ENCODE results near the gene DMD. TPM values are rescaled to one million over a fixed set of nuclear protein-coding genes. Genes with fewer than 3 reads are reported as not detected.

Gene DMD
- total and polyA plus RNA-seq, 4 experiments from 2014 or later: 0.18 to 0.55 (median 0.19) TPM; not detected in 1

- H3K27ac Mint-ChIP-seq: no peak overlapping the region
- H3K36me3 Mint-ChIP-seq: no peaks in the 10 kb centered on the region
- Histone ChIP-seq H3K27me3 (ENCODE audit: insufficient read depth, low read length) (no peaks in the 10 kb centered on the region), H3K4me3 (ENCODE audit: low read length in 2 of 2) (no peak overlapping the region), H3K4me1 (ENCODE audit: insufficient read depth, low read length) (no peaks in the 10 kb centered on the region), H3K9me3 (ENCODE audit: control insufficient read depth in 1 of 2, low read length in 2 of 2) (no peaks in the 10 kb centered on the region), H3K27ac (ENCODE audit: low read depth, low read length) (no peak overlapping the region), H3K36me3 (ENCODE audit: insufficient read depth, low read length) (no peaks in the 10 kb centered on the region)
- H3K27me3 Mint-ChIP-seq: no peaks in the 10 kb centered on the region
- ChIA-PET POLR2A (ENCODE audit: partially characterized antibody) (no interaction called here), CTCF (ENCODE audit: partially characterized antibody) (no interaction called here)
- intact Hi-C loops (cut with micrococcal nuclease): no loop called here
- no peak overlapping the region for H3K4me3 Mint-ChIP-seq
- H3K4me1 Mint-ChIP-seq: no peaks in the 10 kb centered on the region
- no peak for DNase-seq
- peaks cover 0 to 4% (median 0%) of the 10 kb centered on the region in 8 donors for H3K9me3 Mint-ChIP-seq
Measured at GRCh38 chrX:32520789-32521188, 690.6 kb downstream of the DMD start.

- Mint-ChIP-seq H3K36me3 (no peaks in the 10 kb centered on the region), H3K4me1 (peaks cover 0 to 3% (median 0%) of the 10 kb centered on the region in 4 donors), H3K27ac (no peak overlapping the region), H3K27me3 (no peaks in the 10 kb centered on the region), H3K4me3 (no peak overlapping the region), H3K9me3 (peaks cover 0 to 1% (median 0%) of the 10 kb centered on the region in 8 donors)
- CTCF ChIA-PET (ENCODE audit: partially characterized antibody): no interaction called here
- POLR2A ChIA-PET (ENCODE audit: partially characterized antibody): no interaction called here
- Histone ChIP-seq H3K27me3 (ENCODE audit: insufficient read depth, low read length) (no peaks in the 10 kb centered on the region), H3K9me3 (ENCODE audit: control insufficient read depth in 1 of 2, low read length in 2 of 2) (no peaks in the 10 kb centered on the region), H3K4me1 (ENCODE audit: insufficient read depth, low read length) (no peaks in the 10 kb centered on the region), H3K27ac (ENCODE audit: low read depth, low read length) (no peak overlapping the region), H3K36me3 (ENCODE audit: insufficient read depth, low read length) (no peaks in the 10 kb centered on the region), H3K4me3 (ENCODE audit: low read length in 2 of 2) (no peak overlapping the region)
- intact Hi-C loops (cut with micrococcal nuclease): no loop called here
- no peak for DNase-seq
Measured at GRCh38 chrX:32514986-32515385, 696.4 kb downstream of the DMD start.

- no peak for DNase-seq
- H3K4me1 ChIP-seq (ENCODE audit: insufficient read depth, low read length): no peaks in the 10 kb centered on the region
- Mint-ChIP-seq H3K9me3 (no peaks in the 10 kb centered on the region), H3K4me3 (no peak overlapping the region), H3K27me3 (no peaks in the 10 kb centered on the region), H3K36me3 (no peaks in the 10 kb centered on the region), H3K4me1 (no peaks in the 10 kb centered on the region), H3K27ac (no peak overlapping the region)
- ChIA-PET POLR2A (ENCODE audit: partially characterized antibody) (no interaction called here), CTCF (ENCODE audit: partially characterized antibody) (no interaction called here)
- H3K9me3 ChIP-seq (ENCODE audit: control insufficient read depth in 1 of 2, low read length in 2 of 2): no peaks in the 10 kb centered on the region
- no peak overlapping the region for H3K27ac ChIP-seq (ENCODE audit: low read depth, low read length)
- intact Hi-C loops (cut with micrococcal nuclease): no loop called here
- no peak overlapping the region for H3K4me3 ChIP-seq (ENCODE audit: low read length in 2 of 2)
- H3K36me3 ChIP-seq (ENCODE audit: insufficient read depth, low read length): no peaks in the 10 kb centered on the region
- H3K27me3 ChIP-seq (ENCODE audit: insufficient read depth, low read length): no peaks in the 10 kb centered on the region
Measured at GRCh38 chrX:32501606-32502005, 709.7 kb downstream of the DMD start.

- intact Hi-C loops (cut with micrococcal nuclease): no loop called here
- H3K4me1 Mint-ChIP-seq: no peaks in the 10 kb centered on the region
- no peak overlapping the region for H3K27ac Mint-ChIP-seq
- H3K36me3 Mint-ChIP-seq: no peaks in the 10 kb centered on the region
- H3K9me3 Mint-ChIP-seq: no peaks in the 10 kb centered on the region
- ChIA-PET CTCF (ENCODE audit: partially characterized antibody) (no interaction called here), POLR2A (ENCODE audit: partially characterized antibody) (no interaction called here)
- H3K27me3 Mint-ChIP-seq: no peaks in the 10 kb centered on the region
- Histone ChIP-seq H3K4me1 (ENCODE audit: insufficient read depth, low read length) (no peaks in the 10 kb centered on the region), H3K36me3 (ENCODE audit: insufficient read depth, low read length) (no peaks in the 10 kb centered on the region), H3K27me3 (ENCODE audit: insufficient read depth, low read length) (no peaks in the 10 kb centered on the region), H3K4me3 (ENCODE audit: low read length in 2 of 2) (no peak overlapping the region), H3K27ac (ENCODE audit: low read depth, low read length) (no peak overlapping the region), H3K9me3 (ENCODE audit: control insufficient read depth in 1 of 2, low read length in 2 of 2) (no peaks in the 10 kb centered on the region)
- DNase-seq: no peak
- H3K4me3 Mint-ChIP-seq: no peak overlapping the region
Measured at GRCh38 chrX:32496671-32497070, 714.7 kb downstream of the DMD start.

GRCh38 chrX:32495855-32496254 lies 715.5 kb downstream of the DMD start:
- CTCF ChIA-PET (ENCODE audit: partially characterized antibody): no interaction called here
- Histone ChIP-seq H3K27me3 (ENCODE audit: insufficient read depth, low read length) (no peaks in the 10 kb centered on the region), H3K4me3 (ENCODE audit: low read length in 2 of 2) (no peak overlapping the region), H3K27ac (ENCODE audit: low read depth, low read length) (no peak overlapping the region), H3K4me1 (ENCODE audit: insufficient read depth, low read length) (no peaks in the 10 kb centered on the region), H3K9me3 (ENCODE audit: control insufficient read depth in 1 of 2, low read length in 2 of 2) (no peaks in the 10 kb centered on the region), H3K36me3 (ENCODE audit: insufficient read depth, low read length) (no peaks in the 10 kb centered on the region)
- Mint-ChIP-seq H3K27ac (no peak overlapping the region), H3K27me3 (no peaks in the 10 kb centered on the region), H3K4me1 (no peaks in the 10 kb centered on the region), H3K4me3 (no peak overlapping the region), H3K9me3 (no peaks in the 10 kb centered on the region), H3K36me3 (no peaks in the 10 kb centered on the region)
- POLR2A ChIA-PET (ENCODE audit: partially characterized antibody): no interaction called here
- no peak for DNase-seq
- intact Hi-C loops (cut with micrococcal nuclease): no loop called here

- H3K36me3 ChIP-seq (ENCODE audit: insufficient read depth, low read length): no peaks in the 10 kb centered on the region
- Mint-ChIP-seq H3K9me3 (no peaks in the 10 kb centered on the region), H3K27me3 (peaks cover 0 to 1% of the 10 kb centered on the region in 2 donors), H3K36me3 (no peaks in the 10 kb centered on the region), H3K4me3 (no peak overlapping the region), H3K27ac (no peak overlapping the region), H3K4me1 (no peaks in the 10 kb centered on the region)
- DNase-seq: no peak
- ChIA-PET CTCF (ENCODE audit: partially characterized antibody) (no interaction called here), POLR2A (ENCODE audit: partially characterized antibody) (no interaction called here)
- intact Hi-C loops (cut with micrococcal nuclease): no loop called here
- H3K9me3 ChIP-seq (ENCODE audit: control insufficient read depth in 1 of 2, low read length in 2 of 2): no peaks in the 10 kb centered on the region
- H3K27me3 ChIP-seq (ENCODE audit: insufficient read depth, low read length): no peaks in the 10 kb centered on the region
- H3K27ac ChIP-seq (ENCODE audit: low read depth, low read length): no peak overlapping the region
- no peak overlapping the region for H3K4me3 ChIP-seq (ENCODE audit: low read length in 2 of 2)
- no peaks in the 10 kb centered on the region for H3K4me1 ChIP-seq (ENCODE audit: insufficient read depth, low read length)
Measured at GRCh38 chrX:32489125-32489524, 722.2 kb downstream of the DMD start.

GRCh38 chrX:32483534-32484136 lies 727.7 kb downstream of the DMD start:
- intact Hi-C loops (cut with micrococcal nuclease): no loop called here
- no peaks in the 10 kb centered on the region for H3K9me3 ChIP-seq (ENCODE audit: control insufficient read depth in 1 of 2, low read length in 2 of 2)
- CTCF ChIA-PET (ENCODE audit: partially characterized antibody): no interaction called here

GRCh38 chrX:32480019-32480418 lies 731.3 kb downstream of the DMD start:
- H3K9me3 ChIP-seq (ENCODE audit: control insufficient read depth in 1 of 2, low read length in 2 of 2): no peaks in the 10 kb centered on the region
- peaks cover 0 to 2% of the 10 kb centered on the region in 2 donors for H3K27me3 Mint-ChIP-seq
- H3K4me1 ChIP-seq (ENCODE audit: insufficient read depth, low read length): no peaks in the 10 kb centered on the region
- intact Hi-C loops (cut with micrococcal nuclease): no loop called here
- POLR2A ChIA-PET (ENCODE audit: partially characterized antibody): no interaction called here
- no peaks in the 10 kb centered on the region for H3K36me3 ChIP-seq (ENCODE audit: insufficient read depth, low read length)
- CTCF ChIA-PET (ENCODE audit: partially characterized antibody): no interaction called here
- no peaks in the 10 kb centered on the region for H3K27me3 ChIP-seq (ENCODE audit: insufficient read depth, low read length)
- no peak overlapping the region for H3K27ac Mint-ChIP-seq
- H3K9me3 Mint-ChIP-seq: no peaks in the 10 kb centered on the region
- H3K4me3 ChIP-seq (ENCODE audit: low read length in 2 of 2): no peak overlapping the region
- no peak overlapping the region for H3K27ac ChIP-seq (ENCODE audit: low read depth, low read length)
- H3K36me3 Mint-ChIP-seq: no peaks in the 10 kb centered on the region
- no peaks in the 10 kb centered on the region for H3K4me1 Mint-ChIP-seq
- H3K4me3 Mint-ChIP-seq: no peak overlapping the region
- DNase-seq: no peak

More at GRCh38 chrX:32483534-32484136, 727.7 kb downstream of the DMD start:
- Histone ChIP-seq H3K27ac (ENCODE audit: low read depth, low read length) (no peak overlapping the region), H3K27me3 (ENCODE audit: insufficient read depth, low read length) (no peaks in the 10 kb centered on the region), H3K36me3 (ENCODE audit: insufficient read depth, low read length) (no peaks in the 10 kb centered on the region), H3K4me3 (ENCODE audit: low read length in 2 of 2) (no peak overlapping the region), H3K4me1 (ENCODE audit: insufficient read depth, low read length) (no peaks in the 10 kb centered on the region)
- Mint-ChIP-seq H3K27ac (no peak overlapping the region), H3K4me3 (no peak overlapping the region), H3K27me3 (no peaks in the 10 kb centered on the region), H3K9me3 (no peaks in the 10 kb centered on the region), H3K4me1 (no peaks in the 10 kb centered on the region), H3K36me3 (no peaks in the 10 kb centered on the region)
- no peak for DNase-seq
- POLR2A ChIA-PET (ENCODE audit: partially characterized antibody): no interaction called here
